GM21528 (cell line): ENCODE results near the gene PRKCE.

Experiments
- ATAC-seq: cut with Tn5 transposase; IDR thresholded peaks from one replicate; pipeline ENCODE4 v1.9.1; 2021; ENCODE audit warnings: mild to moderate bottlenecking, moderate library complexity; ENCODE audit not compliant: unreplicated experiment, low FRiP score

The PRKCE gene

GRCh38 chr2:45825001-45825651 is 173.7 kb downstream of the PRKCE start:
- no peak for ATAC-seq

- ATAC-seq: no peak
Measured at GRCh38 chr2:45826460-45826859, 175.0 kb downstream of the PRKCE start.

DNA sequence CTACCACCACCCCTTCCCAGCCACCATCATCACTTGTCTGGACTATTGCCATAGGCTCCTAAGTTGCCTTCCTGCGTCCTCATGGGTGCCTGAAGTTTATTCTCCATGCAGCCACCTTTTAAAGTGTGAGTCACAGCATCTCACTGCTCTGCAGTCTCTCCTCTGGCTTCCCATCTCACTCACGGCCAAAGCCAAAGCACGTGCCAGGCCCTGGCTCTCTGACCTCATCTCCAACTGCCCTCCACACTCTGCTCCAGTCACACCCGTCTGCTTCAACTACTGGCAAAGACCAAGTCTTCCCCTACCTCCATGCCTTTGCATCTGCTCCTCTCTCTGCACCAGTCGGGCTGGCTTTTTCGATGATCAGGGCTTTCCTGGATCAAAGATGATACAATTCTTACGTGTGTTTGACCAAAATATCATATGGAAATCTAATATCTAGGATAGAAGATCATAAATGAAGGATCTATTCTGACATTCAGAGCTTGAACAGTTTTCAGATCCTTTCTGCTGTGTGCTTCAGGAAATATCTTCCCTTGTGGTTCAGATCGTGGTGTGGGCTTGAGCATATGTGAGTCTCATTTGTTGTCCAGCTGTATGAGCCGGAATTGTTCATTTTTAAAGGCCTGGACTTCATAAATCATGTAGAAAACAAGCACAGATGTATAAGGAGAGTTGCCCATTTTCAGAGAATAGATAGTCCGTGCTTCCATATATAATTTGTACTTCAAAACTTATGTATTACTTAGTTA is 175.6 kb downstream of the PRKCE start:
- no peak for ATAC-seq

- no peak for ATAC-seq
Measured at GRCh38 chr2:45830322-45830721, 178.8 kb downstream of the PRKCE start.

DNA sequence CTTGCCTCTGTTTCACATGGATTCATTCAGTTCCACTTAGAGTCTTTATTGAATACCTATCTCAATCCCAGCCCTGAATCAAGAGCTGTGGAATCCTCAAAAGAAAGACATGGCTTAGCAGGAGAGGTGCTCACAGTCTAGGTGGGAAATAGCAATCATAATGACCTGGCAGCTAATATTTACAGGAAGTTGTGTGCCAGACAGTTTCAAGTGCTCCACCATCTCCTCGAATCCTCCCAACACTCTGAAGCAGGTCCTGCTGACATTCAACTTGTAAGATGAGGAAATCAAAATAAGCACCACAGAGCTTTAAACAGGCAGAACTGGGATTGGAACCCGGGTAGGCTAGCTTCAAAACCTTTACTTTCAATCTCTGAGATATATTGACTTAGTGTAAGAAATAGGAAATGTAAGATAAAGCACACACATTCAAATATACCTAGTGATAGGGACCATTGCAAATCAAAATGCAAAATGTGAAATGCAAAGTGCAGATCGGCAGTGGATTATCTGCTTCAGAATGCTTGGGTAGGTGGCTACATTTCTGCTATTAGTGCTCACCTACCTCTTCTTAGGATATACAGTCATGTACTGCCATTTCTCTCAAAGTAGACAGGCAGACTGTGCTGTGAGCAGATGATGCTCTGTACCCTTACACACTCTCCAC is 182.0 kb downstream of the PRKCE start:
- peak; percentile 26 for ATAC-seq

DNA sequence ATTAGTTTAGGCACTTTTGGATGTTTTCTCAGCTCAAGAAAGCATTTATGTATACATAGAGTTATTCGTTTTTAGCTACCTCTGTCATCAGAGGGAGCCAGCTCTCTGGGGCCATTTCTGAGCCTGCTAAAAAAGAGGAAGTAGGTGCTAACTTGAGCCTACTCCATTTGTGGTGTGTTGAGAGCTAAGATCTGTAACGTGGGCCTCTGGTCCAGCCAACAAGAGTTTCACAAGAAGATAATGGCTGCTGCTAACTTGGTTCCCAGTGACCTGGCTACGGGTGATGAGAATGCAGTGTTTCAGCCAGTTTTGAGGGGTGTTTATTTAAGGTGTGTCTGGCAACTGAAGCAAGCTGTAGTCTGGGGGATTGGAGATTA is 182.5 kb downstream of the PRKCE start:
- peak; percentile 72 for ATAC-seq

DNA sequence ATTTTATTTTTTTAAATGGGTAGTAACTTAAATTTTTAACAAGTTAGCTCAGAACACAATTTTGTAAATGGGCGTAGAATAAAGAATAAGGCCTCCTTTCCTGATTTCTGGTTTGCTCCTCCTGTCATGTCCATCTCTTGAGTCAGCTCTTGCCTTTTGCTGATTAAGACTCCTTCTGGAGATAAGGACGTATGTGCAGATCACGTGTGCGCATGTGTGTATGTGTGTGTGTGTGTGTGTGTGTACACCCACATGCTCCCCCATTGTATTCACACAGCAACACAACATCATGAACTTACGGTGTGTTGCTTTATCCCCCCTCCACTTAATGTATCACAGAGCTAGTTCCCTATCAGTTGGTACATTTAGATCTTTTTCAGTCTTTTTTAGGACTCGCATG is 182.9 kb downstream of the PRKCE start:
- no peak for ATAC-seq

DNA sequence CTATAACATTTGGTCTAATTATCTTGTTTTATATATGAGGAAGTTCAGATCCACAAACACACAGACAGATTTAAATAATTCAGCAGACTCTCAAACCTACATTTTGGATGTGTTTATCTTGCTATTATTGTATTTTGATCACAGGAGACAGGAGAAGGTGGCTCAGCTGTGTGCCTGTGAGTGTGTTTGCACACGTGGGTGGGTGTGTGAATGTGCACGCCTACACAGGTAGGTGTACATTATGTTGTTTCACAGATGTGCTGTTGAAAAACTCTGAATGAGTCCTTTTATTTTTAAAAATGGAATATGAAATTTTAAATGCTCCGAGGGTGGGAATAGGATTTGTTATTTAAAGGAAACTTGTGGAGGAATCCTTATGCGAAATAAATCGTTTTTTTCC is 183.4 kb downstream of the PRKCE start:
- no peak for ATAC-seq

GRCh38 chr2:45836316-45836715 is 184.8 kb downstream of the PRKCE start:
- no peak for ATAC-seq

GRCh38 chr2:45836740-45837139 is 185.3 kb downstream of the PRKCE start:
- no peak for ATAC-seq

- ATAC-seq: no peak
Measured at GRCh38 chr2:45837812-45838341, 186.4 kb downstream of the PRKCE start.

DNA sequence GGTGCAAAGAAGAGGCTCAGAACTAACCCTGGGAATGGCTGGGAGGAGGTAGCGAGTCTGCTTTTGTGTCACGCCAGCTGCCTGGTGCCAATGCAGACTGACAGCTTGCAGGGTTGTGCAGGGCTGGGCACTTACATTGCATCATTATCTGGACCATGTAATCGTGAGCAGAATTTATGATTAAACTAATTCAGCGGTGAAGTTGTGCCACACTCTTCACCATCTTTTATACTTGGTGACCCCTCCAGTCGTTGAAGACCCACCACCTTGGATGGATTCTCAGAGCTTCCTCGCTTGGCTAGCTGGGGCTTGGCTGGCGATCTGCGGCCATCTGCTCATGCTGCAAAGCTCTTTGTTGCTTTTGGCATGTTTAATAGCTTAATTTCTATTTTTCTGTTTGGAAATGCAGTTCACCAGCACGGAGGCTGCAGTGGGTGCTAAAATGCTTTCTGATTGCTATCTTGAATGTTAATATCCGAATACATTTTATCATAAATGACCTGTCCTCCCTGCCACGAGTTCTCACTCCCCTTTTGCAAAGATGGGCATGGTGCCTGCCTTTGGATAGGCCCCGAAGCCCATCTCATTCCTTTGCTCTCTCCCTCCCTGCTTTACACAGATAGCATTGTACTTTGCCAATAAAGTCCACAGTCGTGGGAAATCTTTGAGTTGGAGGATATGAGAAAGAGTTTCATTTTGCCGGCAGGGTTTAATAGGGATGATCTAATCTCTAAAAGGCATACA is 188.2 kb downstream of the PRKCE start:
- ATAC-seq: no peak

- no peak for ATAC-seq
Measured at GRCh38 chr2:45840481-45840880, 189.0 kb downstream of the PRKCE start.

GRCh38 chr2:45841752-45842407 is 190.4 kb downstream of the PRKCE start:
- ATAC-seq: no peak

DNA sequence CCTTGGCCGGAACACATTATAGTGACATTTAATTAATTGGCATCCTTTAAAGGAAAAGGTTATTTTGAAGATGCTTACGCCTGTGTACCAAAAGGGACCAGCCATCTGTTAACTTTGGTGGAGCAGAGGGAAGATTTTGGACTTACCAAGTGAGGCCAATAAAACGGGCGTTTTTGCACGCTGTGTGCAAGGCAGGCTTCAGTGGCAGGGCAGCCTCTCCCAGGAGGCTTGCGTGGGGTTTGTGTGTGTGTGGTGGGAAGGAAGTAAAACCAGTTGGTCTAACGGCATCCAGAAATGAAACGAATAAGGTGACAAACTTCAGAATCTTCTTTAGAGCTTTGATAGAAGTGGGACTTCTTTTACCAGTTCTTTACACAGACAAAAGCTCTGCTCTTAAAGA is 191.7 kb downstream of the PRKCE start:
- no peak for ATAC-seq

- no peak for ATAC-seq
Measured at GRCh38 chr2:45844796-45845457, 193.5 kb downstream of the PRKCE start.

DNA sequence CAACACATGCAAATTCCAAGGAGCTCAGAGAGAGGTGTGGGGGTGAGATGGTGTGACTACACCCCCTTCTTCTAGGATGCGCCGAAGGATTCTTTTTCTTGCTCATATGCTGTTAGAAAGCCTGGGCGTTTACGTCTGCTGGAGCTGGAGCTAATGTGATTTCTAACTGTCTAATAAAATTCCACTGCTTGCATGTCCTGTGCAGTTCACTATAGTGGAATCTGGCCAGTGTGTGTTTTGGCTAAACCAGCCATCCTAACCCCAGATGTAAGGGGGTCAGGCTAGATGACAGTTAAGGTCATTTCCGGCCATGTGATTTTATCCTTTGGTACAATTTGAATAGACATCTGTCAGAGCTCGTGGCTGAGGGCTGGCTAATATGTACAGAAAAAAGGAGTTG is 194.1 kb downstream of the PRKCE start:
- ATAC-seq: no peak

GRCh38 chr2:45849491-45850283 is 198.2 kb downstream of the PRKCE start:
- ATAC-seq: no peak

GRCh38 chr2:45850558-45850957 is 199.1 kb downstream of the PRKCE start:
- no peak for ATAC-seq
